ENCODE results near the gene CBX3. TPM values are rescaled to one million over a fixed set of nuclear protein-coding genes. Genes with fewer than 3 reads are reported as not detected.

CBX3 gene
- total RNA-seq, 2 donors from 2014 or later: 51.6 to 75.3 TPM

- no peak for DNase-seq (ENCODE audit: low spot score)
- Histone ChIP-seq H3K4me3 (no peak overlapping the region), H3K27me3 (replicated peaks; ENCODE audit: insufficient read depth) (no peaks in the 10 kb centered on the region), H3K36me3 (no peaks in the 10 kb centered on the region), H3K9me3 (no peaks in the 10 kb centered on the region), H3K27ac (no peak overlapping the region), H3K4me1 (replicated peaks) (no peaks in the 10 kb centered on the region)
- TF ChIP-seq CTCF (IDR thresholded peaks at IDR 0.05) (no peak), POLR2A (IDR thresholded peaks at IDR 0.05) (no peak), POLR2AphosphoS5 (IDR thresholded peaks at IDR 0.05) (no peak)
- 84% methylated on average over 2 of the region's 2 CpGs for WGBS
- intact Hi-C loops (cut with DNase I): no loop called here
These were observed 14.5 kb downstream of the CBX3 start for GRCh38 chr7:26216049-26216448.

GRCh38 chr7:26224359-26224758 lies 22.8 kb downstream of the CBX3 start:
- Histone ChIP-seq H3K36me3 (no peaks in the 10 kb centered on the region), H3K4me3 (no peak overlapping the region), H3K9me3 (no peaks in the 10 kb centered on the region), H3K27ac (no peak overlapping the region), H3K4me1 (replicated peaks) (no peaks in the 10 kb centered on the region), H3K27me3 (replicated peaks; ENCODE audit: insufficient read depth) (no peaks in the 10 kb centered on the region)
- DNase-seq (ENCODE audit: low spot score): no peak
- intact Hi-C loops (cut with DNase I): no loop called here
- TF ChIP-seq CTCF (IDR thresholded peaks at IDR 0.05) (no peak), POLR2A (IDR thresholded peaks at IDR 0.05) (no peak), POLR2AphosphoS5 (IDR thresholded peaks at IDR 0.05) (no peak)
- WGBS: 88% methylated on average over 5 of the region's 5 CpGs

GRCh38 chr7:26227987-26228386 lies 26.4 kb downstream of the CBX3 start:
- TF ChIP-seq CTCF (IDR thresholded peaks at IDR 0.05): no peak
- no peak for TF ChIP-seq POLR2AphosphoS5 (IDR thresholded peaks at IDR 0.05)
- no peak for TF ChIP-seq POLR2A (IDR thresholded peaks at IDR 0.05)
- Histone ChIP-seq H3K4me3 (no peak overlapping the region), H3K4me1 (replicated peaks) (no peaks in the 10 kb centered on the region), H3K27ac (no peak overlapping the region), H3K9me3 (no peaks in the 10 kb centered on the region), H3K27me3 (replicated peaks; ENCODE audit: insufficient read depth) (no peaks in the 10 kb centered on the region), H3K36me3 (no peaks in the 10 kb centered on the region)
- no peak for DNase-seq (ENCODE audit: low spot score)
- intact Hi-C loops (cut with DNase I): no loop called here
- WGBS: 97% methylated on average over 2 of the region's 2 CpGs

- no peak for DNase-seq (ENCODE audit: low spot score)
- no peak overlapping the region for H3K27ac ChIP-seq
- no peaks in the 10 kb centered on the region for H3K9me3 ChIP-seq
- H3K4me1 ChIP-seq (replicated peaks): no peaks in the 10 kb centered on the region
- no peak overlapping the region for H3K4me3 ChIP-seq
- TF ChIP-seq POLR2AphosphoS5 (IDR thresholded peaks at IDR 0.05): no peak
- no peak for TF ChIP-seq POLR2A (IDR thresholded peaks at IDR 0.05)
- TF ChIP-seq CTCF (IDR thresholded peaks at IDR 0.05): no peak
- H3K27me3 ChIP-seq (replicated peaks; ENCODE audit: insufficient read depth): no peaks in the 10 kb centered on the region
- 79% methylated on average over 5 of the region's 5 CpGs for WGBS
- intact Hi-C loops (cut with DNase I): no loop called here
- no peaks in the 10 kb centered on the region for H3K36me3 ChIP-seq
These were observed 32.5 kb downstream of the CBX3 start for GRCh38 chr7:26233902-26234511.

- DNase-seq (ENCODE audit: low spot score): no peak
- Histone ChIP-seq H3K36me3 (no peaks in the 10 kb centered on the region), H3K4me1 (replicated peaks) (no peaks in the 10 kb centered on the region), H3K27ac (no peak overlapping the region), H3K27me3 (replicated peaks; ENCODE audit: insufficient read depth) (no peaks in the 10 kb centered on the region), H3K9me3 (no peaks in the 10 kb centered on the region), H3K4me3 (no peak overlapping the region)
- no peak for TF ChIP-seq POLR2A (IDR thresholded peaks at IDR 0.05)
- no peak for TF ChIP-seq POLR2AphosphoS5 (IDR thresholded peaks at IDR 0.05)
- no peak for TF ChIP-seq CTCF (IDR thresholded peaks at IDR 0.05)
- 89% methylated on average over 6 of the region's 6 CpGs for WGBS
- intact Hi-C loops (cut with DNase I): no loop called here
These were observed 35.7 kb downstream of the CBX3 start for GRCh38 chr7:26237035-26237807.

Measured in prostate gland (tissue), 2 donors.